Endothelial cell of umbilical vein (primary cell): ENCODE results near the gene NTRK2. TPM values are rescaled to one million over a fixed set of nuclear protein-coding genes. Genes with fewer than 3 reads are reported as not detected.

Source experiments
- BruUV-seq: library from RNA; stranded (reverse); fragments of 400-500 nt; replicated peaks from 2 replicates; lab custom pipeline; 2021; lab: Mats Ljungman, UMichigan
- CTCF ChIA-PET: fragments of 300-600, 350-600 bp; sonication (Branson Sonifier 250); formaldehyde crosslinking; loops from one replicate; lab custom pipeline; 2021; ENCODE audit warnings: antibody characterized with exemption, inconsistent platforms; lab: Charles Lee
- POLR2A ChIA-PET: fragments of 300-600, 350-600 bp; sonication (Branson Sonifier 250); formaldehyde crosslinking; loops from one replicate; lab custom pipeline; 2021; ENCODE audit warnings: antibody characterized with exemption, inconsistent platforms; lab: Charles Lee
- DNase-seq: peaks from one replicate; pipeline ENCODE4 v3.0.0-alpha.2; 2011; ENCODE audit warnings: low read depth, low spot score
- FAIRE-seq: peaks from 2 replicates; lab custom pipeline; 2011; peaks lifted over from hg19 to GRCh38; lab: Jason Lieb, UNC
- H2AFZ ChIP-seq: 2 replicates; pipeline ENCODE4 v1.6.0; 2012; ENCODE audit warnings: low read depth, low read length, control low read depth, inconsistent platforms
- H3K27ac ChIP-seq: 2 replicates; pipeline ENCODE4 v1.5.1; 2011; ENCODE audit warnings: low read depth, mild to moderate bottlenecking, control low read depth, low read length, moderate library complexity; ENCODE audit not compliant: insufficient read depth
- H3K27me3 ChIP-seq, 2 experiments: 2 replicates each; pipeline versions ENCODE4 v1.6.0 to v1.6.1; 2011; ENCODE audit warnings: low read length in 2 of 2, mixed read lengths in 1 of 2; ENCODE audit not compliant: control insufficient read depth in 2 of 2, insufficient read depth in 2 of 2
- H3K36me3 ChIP-seq, 2 experiments: 2 replicates in 1 of 2; 3 replicates in 1 of 2; pipeline ENCODE4 v1.5.1; 2011; ENCODE audit warnings: low read length in 2 of 2, mild to moderate bottlenecking in 1 of 2, moderate library complexity in 1 of 2; ENCODE audit not compliant: control insufficient read depth in 2 of 2, insufficient read depth in 2 of 2; ENCODE audit errors: extremely low read depth in 1 of 2
- H3K4me1 ChIP-seq: 3 replicates; pipeline ENCODE4 v1.5.1; 2011; ENCODE audit warnings: mild to moderate bottlenecking, low read length; ENCODE audit not compliant: control insufficient read depth, insufficient read depth; ENCODE audit errors: extremely low read depth
- H3K4me2 ChIP-seq: 2 replicates; pipeline ENCODE4 v1.6.1; 2011; ENCODE audit warnings: low read length, control low read depth, mixed read lengths; ENCODE audit not compliant: insufficient read depth
- H3K4me3 ChIP-seq, 3 experiments: fragments of 200-600 bp in 1 of 3; sonication (generic), shearing (Covaris generic) in 1 of 3; replicated peaks in 1 of 3; 2 replicates each; pipeline ENCODE4 v1.5.1; 2011 to 2016; ENCODE audit warnings: control low read depth in 3 of 3, low read length in 3 of 3, mild to moderate bottlenecking in 2 of 3, inconsistent platforms in 1 of 3, low read depth in 1 of 3, moderate library complexity in 1 of 3; ENCODE audit not compliant: insufficient read depth in 1 of 3
- H3K79me2 ChIP-seq: 2 replicates; pipeline ENCODE4 v1.6.0; 2012; ENCODE audit warnings: low read length, inconsistent platforms; ENCODE audit not compliant: control insufficient read depth, insufficient read depth
- H3K9ac ChIP-seq: replicated peaks from 2 replicates; pipeline ENCODE3; 2011; ENCODE audit warnings: low read length, control low read depth; ENCODE audit not compliant: insufficient read depth; ENCODE audit errors: extremely low read depth
- H3K9me1 ChIP-seq: replicated peaks from 3 replicates; pipeline ENCODE4 v1.6.0; 2011; ENCODE audit warnings: mild to moderate bottlenecking, low read length; ENCODE audit not compliant: control insufficient read depth, insufficient read depth; ENCODE audit errors: extremely low read depth
- H3K9me3 ChIP-seq: replicated peaks from 2 replicates; pipeline ENCODE4 v1.5.1; 2012; ENCODE audit warnings: low read length, inconsistent platforms; ENCODE audit not compliant: control insufficient read depth, insufficient read depth
- H4K20me1 ChIP-seq: replicated peaks from 2 replicates; pipeline ENCODE3; 2011; ENCODE audit warnings: mild to moderate bottlenecking, low read length; ENCODE audit not compliant: control insufficient read depth, insufficient read depth; ENCODE audit errors: extremely low read depth
- CTCF ChIP-seq, 2 donors: IDR thresholded peaks; 1 replicate in 1 of 2; 2 replicates in 1 of 2; pipeline ENCODE4 v1.5.1; 2011; ENCODE audit warnings: low read length in 2 of 2, mild to moderate bottlenecking in 2 of 2, moderate library complexity in 2 of 2, control low read depth in 1 of 2, inconsistent platforms in 1 of 2, low read depth in 1 of 2; ENCODE audit not compliant: insufficient read depth in 1 of 2; ENCODE audit errors: extremely low read depth in 1 of 2
- EZH2 ChIP-seq: IDR thresholded peaks from 2 replicates; pipeline ENCODE4 v1.6.1; 2012; ENCODE audit warnings: borderline replicate concordance, low read depth, mild to moderate bottlenecking, moderate library complexity, low read length, inconsistent platforms; ENCODE audit not compliant: severe bottlenecking
- FOS ChIP-seq: IDR thresholded peaks from 2 replicates; pipeline ENCODE4 v1.6.1; 2011; ENCODE audit warnings: mild to moderate bottlenecking, low read length, moderate library complexity, borderline replicate concordance; ENCODE audit not compliant: insufficient read depth
- GATA2 ChIP-seq: IDR thresholded peaks from 2 replicates; pipeline ENCODE4 v1.7.0; 2011; ENCODE audit warnings: low read depth, mild to moderate bottlenecking, moderate library complexity, mixed read lengths, low read length; ENCODE audit not compliant: insufficient read length, insufficient read depth
- JUN ChIP-seq: IDR thresholded peaks from 2 replicates; pipeline ENCODE4 v1.6.1; 2011; ENCODE audit warnings: borderline replicate concordance, low read depth; ENCODE audit not compliant: insufficient read length, insufficient read depth
- MAX ChIP-seq: IDR thresholded peaks from 2 replicates; pipeline ENCODE4 v1.6.1; 2011; ENCODE audit not compliant: insufficient read depth, insufficient read length
- MYC ChIP-seq: IDR thresholded peaks from one replicate; pipeline ENCODE4 v1.6.1; 2011; ENCODE audit warnings: mild to moderate bottlenecking, low read depth, low read length
- POLR2A ChIP-seq: IDR thresholded peaks from 2 replicates; pipeline ENCODE4 v1.6.1; 2012; ENCODE audit warnings: low read depth, mild to moderate bottlenecking, control low read depth, low read length
- POLR2AphosphoS5 ChIP-seq: IDR thresholded peaks from 2 replicates; pipeline ENCODE4 v1.6.1; 2012; ENCODE audit warnings: low read depth, mild to moderate bottlenecking, control low read depth, low read length, moderate library complexity; ENCODE audit not compliant: insufficient read depth
- dilution Hi-C: fragments of 300-500 bp; cut with MboI; formaldehyde crosslinking; loops from one replicate; pipeline ENCODE4 v1.15.0; 2019; ENCODE audit warnings: low sequenced_read_pairs; ENCODE audit not compliant: extremely low pct_ligation_motif_present
- intact Hi-C: fragments of 100-400 bp; cut with micrococcal nuclease; formaldehyde crosslinking; loops from one replicate; pipeline ENCODE4 v1.10.0; 2022
- polyA plus RNA-seq, 4 experiments: library from polyadenylated mRNA; depleted of rRNA in 3 of 4; stranded (reverse) in 3 of 4; unstranded in 1 of 4; fragments of >200 nt; gene quantifications; 2 replicates each; pipeline versions ENCODE4 v1.2.1 to v1.2.3, GENCODE V29; 2011 to 2012; ENCODE audit warnings: missing spikeins in 1 of 4
- total RNA-seq: library from RNA; stranded (reverse); gene quantifications from 2 replicates; pipeline ENCODE4 v1.2.3, GENCODE V29; 2021

NTRK2 gene
- total and polyA plus RNA-seq, 2 donors (not counting 3 experiments of a cell fraction or from before 2014, with no cell fraction given), result 0.01 to 0.13 TPM

DNA sequence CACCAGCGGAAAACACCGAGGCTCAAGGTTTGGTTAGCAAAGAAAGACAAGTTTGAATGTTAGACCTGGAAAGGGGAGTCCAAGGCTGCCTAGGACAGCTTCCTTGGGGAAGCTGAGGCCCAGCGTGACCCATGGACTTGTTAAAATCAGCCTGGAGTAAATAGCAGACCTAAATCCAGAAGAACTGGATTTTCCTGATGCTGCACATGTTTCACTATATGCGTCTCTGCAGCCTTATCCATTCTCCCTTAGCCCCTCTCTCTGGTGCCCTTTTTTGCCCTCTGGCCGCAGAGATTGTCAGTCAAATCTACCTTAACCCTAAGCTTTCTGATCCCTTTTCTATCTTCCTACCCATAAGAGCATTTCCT lies 119.9 kb downstream of the NTRK2 start:
- no peak for TF ChIP-seq POLR2A
- TF ChIP-seq JUN, result no peak
- TF ChIP-seq GATA2, result no peak
- TF ChIP-seq EZH2, result no peak
- TF ChIP-seq FOS, result no peak
- TF ChIP-seq MAX, result no peak
- no peak for TF ChIP-seq POLR2AphosphoS5
- TF ChIP-seq CTCF (IDR thresholded peaks at IDR 0.05; ENCODE audit: extremely low read depth in 1 of 2, insufficient read depth in 1 of 2, low read depth in 1 of 2, low read length in 2 of 2), result no peak
- TF ChIP-seq MYC, result no peak
- H3K27ac ChIP-seq, result no peak overlapping the region
- intact Hi-C loops, result no loop called here
- H3K9ac ChIP-seq, result no peak overlapping the region
- no peak overlapping the region for H3K4me2 ChIP-seq
- ChIA-PET CTCF (no interaction called here), POLR2A (no interaction called here)
- BruUV-seq, result no TSS peak
- dilution Hi-C loops, result no loop called here
- H3K9me3 ChIP-seq, result no peaks in the 10 kb centered on the region
- DNase-seq (no peak), FAIRE-seq (no peak)
- no peaks in the 10 kb centered on the region for H3K9me1 ChIP-seq
- no peak overlapping the region for H3K4me3 ChIP-seq
- peaks cover 0 to 2% of the 10 kb centered on the region in 2 experiments for H3K27me3 ChIP-seq
- H4K20me1 ChIP-seq, result no peaks in the 10 kb centered on the region
- H2AFZ ChIP-seq, result no peak overlapping the region
- no peaks in the 10 kb centered on the region for H3K36me3 ChIP-seq
- H3K79me2 ChIP-seq, result no peaks in the 10 kb centered on the region
- H3K4me1 ChIP-seq, result no peaks in the 10 kb centered on the region
